ENCODE results near the gene HYAL1. TPM values are rescaled to one million over a fixed set of nuclear protein-coding genes. Genes with fewer than 3 reads are reported as not detected.
"Not testable (repeated sequence)": the region's sequence is repeated elsewhere in the genome, so short reads cannot be mapped to it uniquely, and the experiment has no call there.

Gene HYAL1
- total RNA-seq, 2 donors from 2014 or later = 0.25 to 0.26 TPM

GRCh38 chr3:50319181-50319893 lies 16.0 kb upstream of the HYAL1 start:
- Mint-ChIP-seq H3K27me3 (no peaks in the 10 kb centered on the region), H3K36me3 (no peaks in the 10 kb centered on the region), H3K4me1 (ENCODE audit: low read depth in 2 of 2) (peaks cover 22 to 34% of the 10 kb centered on the region in 2 donors), H3K9me3 (no peaks in the 10 kb centered on the region), H3K4me3 (peak overlapping the region; percentile 79), H3K27ac (peak overlapping the region in 1 of 2 donors; percentile 31)
- ATAC-seq (no peak), DNase-seq (ENCODE audit: low spot score) (peak; percentile 53)

DNA sequence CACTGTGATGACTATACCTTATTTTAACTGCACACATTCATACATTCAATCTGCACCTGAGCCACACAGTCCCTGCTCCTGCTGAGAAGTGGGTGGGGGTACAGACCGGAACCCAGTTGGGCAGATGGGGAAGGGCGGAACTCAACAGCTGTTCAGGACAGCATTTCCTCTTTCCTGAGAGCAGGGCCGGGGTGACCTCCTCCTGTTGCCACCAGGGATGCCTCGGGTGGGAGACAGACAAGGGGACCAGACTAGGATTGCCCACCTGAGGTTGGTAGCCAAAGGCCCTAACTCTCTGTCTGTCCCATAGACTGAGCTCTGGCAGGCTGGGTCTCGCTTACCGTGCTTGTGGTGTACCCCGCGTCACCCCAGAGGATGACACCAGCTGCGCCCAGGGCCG lies 15.2 kb upstream of the HYAL1 start:
- ATAC-seq (no peak), DNase-seq (ENCODE audit: low spot score) (peak; percentile 42)
- Mint-ChIP-seq H3K4me1 (ENCODE audit: low read depth in 2 of 2) (peaks cover 22 to 34% of the 10 kb centered on the region in 2 donors), H3K4me3 (peak overlapping the region; percentile 17), H3K9me3 (no peaks in the 10 kb centered on the region), H3K27ac (peak overlapping the region in 1 of 2 donors; percentile 33), H3K27me3 (no peaks in the 10 kb centered on the region), H3K36me3 (no peaks in the 10 kb centered on the region)

DNA sequence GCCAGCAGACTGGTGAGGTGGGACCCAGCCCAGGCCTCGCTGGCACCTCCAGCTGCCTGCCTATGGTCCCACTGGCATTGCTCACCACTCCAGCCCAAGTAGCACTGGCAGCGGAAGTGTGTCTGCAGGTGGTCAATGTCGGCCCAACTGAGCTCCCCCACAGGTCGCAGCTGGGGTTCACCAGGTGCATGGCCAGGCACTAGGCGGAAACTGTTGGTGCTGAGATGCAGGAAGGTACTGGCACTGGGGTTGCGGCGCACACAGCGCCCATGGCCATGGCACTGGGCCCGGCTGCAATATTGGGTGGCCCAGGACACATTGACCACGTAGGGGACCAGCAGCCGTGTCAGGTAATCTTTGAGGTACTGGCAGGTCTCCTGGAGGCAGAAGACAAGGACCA lies 14.8 kb upstream of the HYAL1 start:
- no peak overlapping the region for H3K4me3 Mint-ChIP-seq
- peak; percentile 60 for DNase-seq (ENCODE audit: low spot score)
- ATAC-seq = no peak
- H3K27me3 Mint-ChIP-seq = no peaks in the 10 kb centered on the region
- H3K4me1 Mint-ChIP-seq (ENCODE audit: low read depth in 2 of 2) = peaks cover 22 to 33% of the 10 kb centered on the region in 2 donors
- no peaks in the 10 kb centered on the region for H3K36me3 Mint-ChIP-seq
- peak overlapping the region in 1 of 2 donors; percentile 33 for H3K27ac Mint-ChIP-seq
- H3K9me3 Mint-ChIP-seq = no peaks in the 10 kb centered on the region

DNA sequence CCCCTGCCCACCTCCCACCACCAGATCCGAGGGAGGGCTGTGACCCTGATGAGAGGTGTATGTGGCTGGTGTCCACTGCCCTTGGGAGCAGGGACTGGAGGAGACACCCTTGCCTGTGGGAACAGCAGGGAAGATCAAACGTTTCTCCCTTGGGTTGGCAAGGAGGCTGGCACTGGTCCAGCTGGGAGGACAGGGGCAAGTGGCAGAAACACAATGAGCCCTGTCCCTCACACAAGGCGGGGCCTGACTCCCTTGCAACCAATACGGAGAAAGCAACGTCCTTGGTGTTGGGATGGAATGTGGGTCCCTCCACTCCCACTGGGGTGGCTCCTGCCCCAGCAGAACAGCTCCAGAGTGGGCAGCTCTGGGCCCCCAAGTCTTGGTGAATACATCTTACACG lies 13.9 kb upstream of the HYAL1 start:
- no peak for DNase-seq (ENCODE audit: low spot score)
- H3K4me3 Mint-ChIP-seq = no peak overlapping the region
- H3K36me3 Mint-ChIP-seq = no peaks in the 10 kb centered on the region
- H3K9me3 Mint-ChIP-seq = no peaks in the 10 kb centered on the region
- H3K27me3 Mint-ChIP-seq = no peaks in the 10 kb centered on the region
- peaks cover 22 to 32% of the 10 kb centered on the region in 2 donors for H3K4me1 Mint-ChIP-seq (ENCODE audit: low read depth in 2 of 2)
- no peak for ATAC-seq
- no peak overlapping the region for H3K27ac Mint-ChIP-seq

DNA sequence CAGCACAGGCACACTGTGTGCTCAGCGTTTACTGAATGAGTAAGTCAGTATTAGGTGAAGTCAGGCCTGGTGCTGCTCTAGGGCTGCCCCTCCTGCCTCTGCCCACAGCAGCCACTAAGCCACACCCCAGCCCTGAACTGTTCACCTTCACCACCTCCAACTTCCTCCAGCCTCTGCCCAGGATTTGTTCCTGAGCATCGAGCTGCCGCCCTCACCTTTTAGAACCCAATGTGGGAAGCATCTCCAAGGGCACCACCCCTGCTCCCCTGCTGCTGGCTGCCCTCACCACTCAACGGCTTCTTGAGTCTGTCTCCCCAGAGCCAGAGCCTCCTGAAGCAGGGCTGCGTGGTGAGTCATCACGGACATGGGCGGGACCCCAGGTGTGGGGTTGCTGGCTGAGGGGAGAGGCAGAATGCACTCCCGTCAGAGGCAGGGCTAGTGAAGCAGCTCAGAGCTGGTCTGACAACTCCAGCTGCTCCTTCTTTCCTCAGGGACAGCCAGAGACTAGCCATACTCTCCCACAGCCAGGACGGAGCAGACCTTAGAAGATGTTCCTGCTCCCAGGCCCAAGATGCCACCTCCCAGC lies 13.4 kb upstream of the HYAL1 start:
- peak; percentile 49 for DNase-seq (ENCODE audit: low spot score)
- Mint-ChIP-seq H3K9me3 (no peaks in the 10 kb centered on the region), H3K27me3 (no peaks in the 10 kb centered on the region), H3K4me1 (ENCODE audit: low read depth in 2 of 2) (peaks cover 22 to 32% of the 10 kb centered on the region in 2 donors), H3K4me3 (peak overlapping the region; percentile 1), H3K27ac (peak overlapping the region in 1 of 2 donors; percentile 53), H3K36me3 (no peaks in the 10 kb centered on the region)
- ATAC-seq = no peak

- Mint-ChIP-seq H3K36me3 (no peaks in the 10 kb centered on the region), H3K9me3 (no peaks in the 10 kb centered on the region), H3K27me3 (no peaks in the 10 kb centered on the region), H3K27ac (peak overlapping the region in 1 of 2 donors; percentile 45), H3K4me3 (no peak overlapping the region), H3K4me1 (ENCODE audit: low read depth in 2 of 2) (peaks cover 14 to 22% of the 10 kb centered on the region in 2 donors)
- DNase-seq (ENCODE audit: low spot score) = no peak
- no peak for ATAC-seq
Observed at GRCh38 chr3:50314816-50315215, 11.4 kb upstream of the HYAL1 start.

- Mint-ChIP-seq H3K36me3 (no peaks in the 10 kb centered on the region), H3K27ac (peak overlapping the region in 1 of 2 donors; percentile 10), H3K4me3 (no peak overlapping the region), H3K27me3 (no peaks in the 10 kb centered on the region), H3K4me1 (ENCODE audit: low read depth in 2 of 2) (peaks cover 11 to 20% of the 10 kb centered on the region in 2 donors), H3K9me3 (no peaks in the 10 kb centered on the region)
- DNase-seq (ENCODE audit: low spot score) = peak; percentile 37
- ATAC-seq = no peak
Observed at GRCh38 chr3:50314342-50314741, 11.0 kb upstream of the HYAL1 start.

DNA sequence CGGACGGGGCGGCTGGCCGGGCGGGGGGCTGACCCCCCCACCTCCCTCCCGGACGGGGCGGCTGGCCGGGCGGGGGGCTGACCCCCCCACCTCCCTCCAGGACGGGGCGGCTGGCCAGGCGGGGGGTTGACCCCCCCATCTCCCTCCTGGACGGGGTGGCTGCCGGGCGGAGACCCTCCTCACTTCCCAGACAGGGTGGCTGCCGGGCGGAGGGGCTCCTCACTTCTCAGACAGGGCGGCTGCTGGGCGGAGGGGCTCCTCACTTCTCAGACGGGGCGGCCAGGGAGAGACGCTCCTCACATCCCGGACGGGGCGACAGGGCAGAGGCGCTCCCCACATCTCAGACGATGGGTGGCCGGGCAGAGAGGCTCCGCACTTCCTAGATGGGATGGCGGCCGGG lies 8.7 kb upstream of the HYAL1 start:
- not testable (repeated sequence) for H3K36me3 Mint-ChIP-seq; DNase-seq (ENCODE audit: low spot score); H3K4me3 Mint-ChIP-seq; H3K9me3 Mint-ChIP-seq; ATAC-seq; H3K27ac Mint-ChIP-seq; H3K27me3 Mint-ChIP-seq
- peaks cover 8 to 12% of the 10 kb centered on the region in 2 donors for H3K4me1 Mint-ChIP-seq (ENCODE audit: low read depth in 2 of 2)

DNA sequence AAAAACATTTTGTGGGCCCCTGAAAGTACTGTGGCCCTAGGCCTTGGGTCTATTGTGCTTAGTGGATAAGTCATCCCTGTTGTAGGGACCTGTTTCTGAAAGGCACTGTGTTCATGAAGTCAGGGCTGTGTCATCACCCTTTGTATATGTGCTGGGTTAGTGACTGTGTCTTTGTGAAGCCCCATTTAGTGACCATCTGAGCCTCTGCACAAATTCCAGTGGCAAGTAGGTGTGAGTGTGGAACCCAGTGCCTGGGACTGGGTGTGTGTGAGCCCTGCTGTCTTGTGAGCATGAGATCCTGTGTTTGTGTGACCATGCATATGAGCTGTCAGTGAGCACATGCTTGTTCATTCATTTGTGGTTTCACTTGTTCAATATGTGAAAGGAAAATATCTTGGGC lies 1.2 kb upstream of the HYAL1 start:
- no peaks in the 10 kb centered on the region for H3K27me3 Mint-ChIP-seq
- ATAC-seq (no peak), DNase-seq (ENCODE audit: low spot score) (no peak)
- no peak overlapping the region for H3K27ac Mint-ChIP-seq
- no peaks in the 10 kb centered on the region for H3K36me3 Mint-ChIP-seq
- no peaks in the 10 kb centered on the region for H3K9me3 Mint-ChIP-seq
- peaks cover 10% of the 10 kb centered on the region in 2 donors for H3K4me1 Mint-ChIP-seq (ENCODE audit: low read depth in 2 of 2)
- H3K4me3 Mint-ChIP-seq = no peak overlapping the region

GRCh38 chr3:50302095-50303012 lies 1.0 kb downstream of the HYAL1 start:
- Mint-ChIP-seq H3K4me3 (no peak overlapping the region), H3K4me1 (ENCODE audit: low read depth in 2 of 2) (peaks cover 19 to 21% of the 10 kb centered on the region in 2 donors), H3K9me3 (no peaks in the 10 kb centered on the region), H3K36me3 (no peaks in the 10 kb centered on the region), H3K27me3 (no peaks in the 10 kb centered on the region), H3K27ac (no peak overlapping the region)
- DNase-seq (ENCODE audit: low spot score) (no peak), ATAC-seq (no peak)

- Mint-ChIP-seq H3K27ac (peak overlapping the region; percentile 92 to 93), H3K36me3 (no peaks in the 10 kb centered on the region), H3K27me3 (no peaks in the 10 kb centered on the region), H3K9me3 (no peaks in the 10 kb centered on the region), H3K4me3 (peak overlapping the region; percentile 95), H3K4me1 (ENCODE audit: low read depth in 2 of 2) (peaks cover 19 to 21% of the 10 kb centered on the region in 2 donors)
- DNase-seq (ENCODE audit: low spot score) = no peak
- ATAC-seq = no peak
Observed at GRCh38 chr3:50300681-50301254, 2.6 kb downstream of the HYAL1 start.

DNA sequence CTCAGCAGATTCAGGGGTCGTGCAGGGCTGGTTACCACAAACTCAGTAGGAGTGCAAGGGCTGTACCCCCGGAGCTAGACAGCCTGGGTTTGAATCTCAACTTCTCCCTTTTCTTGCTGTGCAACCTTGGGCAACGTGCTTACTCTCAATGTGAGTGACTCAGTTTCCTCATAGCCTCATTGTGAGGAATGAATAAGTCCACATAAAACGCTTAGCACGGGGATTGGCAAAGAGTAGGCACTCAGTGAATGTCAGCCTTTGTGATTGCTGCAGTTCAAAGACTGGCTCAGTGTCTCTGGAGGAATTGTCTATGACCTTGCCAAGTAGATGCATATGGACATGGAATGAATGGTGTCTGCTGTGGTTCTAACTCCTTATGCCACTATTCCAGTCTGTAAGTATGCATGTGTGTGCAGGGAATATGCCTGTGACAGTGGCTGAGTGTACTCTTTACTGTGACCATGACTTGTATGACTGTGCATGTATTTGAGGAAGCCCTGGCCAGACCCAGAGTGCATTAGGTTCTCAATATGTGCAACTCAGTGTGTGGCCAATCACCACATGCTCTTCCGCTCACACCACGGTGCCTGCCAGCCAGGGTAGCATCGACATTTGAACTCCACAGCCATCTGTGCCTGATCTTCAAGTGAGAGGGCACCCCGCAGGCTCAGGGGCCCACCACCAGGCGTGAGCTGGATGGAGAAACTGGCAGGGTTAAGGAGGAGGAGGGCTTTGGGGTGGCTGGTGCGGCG lies 3.3 kb downstream of the HYAL1 start:
- no peaks in the 10 kb centered on the region for H3K36me3 Mint-ChIP-seq
- peak overlapping the region; percentile 92 to 93 for H3K27ac Mint-ChIP-seq
- no peaks in the 10 kb centered on the region for H3K27me3 Mint-ChIP-seq
- DNase-seq (ENCODE audit: low spot score) (no peak), ATAC-seq (no peak)
- H3K4me3 Mint-ChIP-seq = peak overlapping the region; percentile 95
- H3K9me3 Mint-ChIP-seq = no peaks in the 10 kb centered on the region
- peaks cover 19 to 21% of the 10 kb centered on the region in 2 donors for H3K4me1 Mint-ChIP-seq (ENCODE audit: low read depth in 2 of 2)

DNA sequence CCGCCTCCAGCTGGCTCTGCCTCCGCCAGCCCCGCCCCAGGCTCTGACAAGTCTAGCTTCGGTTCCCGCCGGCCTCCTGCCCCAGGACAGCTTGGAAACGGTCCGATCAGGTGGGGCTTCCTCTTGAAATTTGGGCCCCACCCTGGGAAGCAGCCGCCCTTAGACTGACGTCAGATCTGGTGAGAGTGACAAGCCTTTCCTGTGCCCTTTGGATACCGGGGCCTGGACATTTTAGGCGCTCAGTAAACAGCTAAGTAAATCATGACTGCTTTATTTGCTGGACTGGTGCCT lies 3.8 kb downstream of the HYAL1 start:
- no peak for DNase-seq (ENCODE audit: low spot score)
- ATAC-seq = no peak
- H3K4me3 Mint-ChIP-seq = peak overlapping the region; percentile 95
- peaks cover 19 to 21% of the 10 kb centered on the region in 2 donors for H3K4me1 Mint-ChIP-seq (ENCODE audit: low read depth in 2 of 2)
- peak overlapping the region; percentile 92 to 93 for H3K27ac Mint-ChIP-seq
- H3K36me3 Mint-ChIP-seq = no peaks in the 10 kb centered on the region
- H3K27me3 Mint-ChIP-seq = no peaks in the 10 kb centered on the region
- H3K9me3 Mint-ChIP-seq = no peaks in the 10 kb centered on the region
